GM18907 (cell line): ENCODE measurements around the gene SLC38A10.

ENCODE experiments used
- ATAC-seq: cut with Tn5 transposase; IDR thresholded peaks from one replicate; pipeline ENCODE4 v1.9.1; 2021; ENCODE audit warnings: mild to moderate bottlenecking, moderate library complexity; ENCODE audit not compliant: unreplicated experiment

The SLC38A10 gene

GRCh38 chr17:81212365-81212764 is 82.7 kb downstream of the SLC38A10 start:
- ATAC-seq = no peak

- no peak for ATAC-seq
Measured at GRCh38 chr17:81210868-81211267, 84.2 kb downstream of the SLC38A10 start.

GRCh38 chr17:81210466-81210865 is 84.6 kb downstream of the SLC38A10 start:
- ATAC-seq = no peak

GRCh38 chr17:81209141-81209540 is 86.0 kb downstream of the SLC38A10 start:
- ATAC-seq = no peak

- ATAC-seq = no peak
Measured at GRCh38 chr17:81208651-81209050, 86.5 kb downstream of the SLC38A10 start.

- no peak for ATAC-seq
Measured at GRCh38 chr17:81207610-81208581, 87.2 kb downstream of the SLC38A10 start.

- no peak for ATAC-seq
Measured at GRCh38 chr17:81206657-81207056, 88.5 kb downstream of the SLC38A10 start.

- ATAC-seq = no peak
Measured at GRCh38 chr17:81206166-81206565, 88.9 kb downstream of the SLC38A10 start.

GRCh38 chr17:81204578-81204977 is 90.5 kb downstream of the SLC38A10 start:
- ATAC-seq = no peak

GRCh38 chr17:81203136-81203535 is 92.0 kb downstream of the SLC38A10 start:
- no peak for ATAC-seq

GRCh38 chr17:81202318-81202717 is 92.8 kb downstream of the SLC38A10 start:
- no peak for ATAC-seq

GRCh38 chr17:81200695-81201580 is 94.2 kb downstream of the SLC38A10 start:
- ATAC-seq = no peak

GRCh38 chr17:81200201-81200600 is 94.9 kb downstream of the SLC38A10 start:
- no peak for ATAC-seq

- no peak for ATAC-seq
Measured at GRCh38 chr17:81199482-81199830, 95.7 kb downstream of the SLC38A10 start.

- ATAC-seq = no peak
Measured at GRCh38 chr17:81198826-81199481, 96.2 kb downstream of the SLC38A10 start.

GRCh38 chr17:81197831-81198490 is 97.1 kb downstream of the SLC38A10 start:
- ATAC-seq = no peak

- ATAC-seq = no peak
Measured at GRCh38 chr17:81197409-81197795, 97.7 kb downstream of the SLC38A10 start.

GRCh38 chr17:81196505-81197408 is 98.3 kb downstream of the SLC38A10 start:
- ATAC-seq = no peak

GRCh38 chr17:81195941-81196495 is 99.1 kb downstream of the SLC38A10 start:
- ATAC-seq = no peak
